Naive B cell (primary cell): ENCODE data around the gene LSM4. TPM values are rescaled to one million over a fixed set of nuclear protein-coding genes. Genes with fewer than 3 reads are reported as not detected.
A peak's percentile ranks its signal among the peaks of the same experiment; 100 is the strongest.
"Not testable (repeated sequence)": the region's sequence is repeated elsewhere in the genome, so short reads cannot be mapped to it uniquely, and the experiment has no call there.

Experiments used
- ATAC-seq, 2 donors: fragments of 150-1000 bp; cut with Tn5 transposase; 2 replicates each; pipeline ENCODE4 v1.10.0; 2021; ENCODE audit warnings: low read depth in 2 of 2, mild to moderate bottlenecking in 2 of 2, moderate library complexity in 2 of 2
- DNase-seq: peaks from one replicate; pipeline ENCODE4 v3.0.0; 2022
- H3K27ac Mint-ChIP-seq, 6 donors: one replicate each; pipeline ENCODE4 v1.8.0; 2020 to 2022; ENCODE audit warnings: mild to moderate bottlenecking in 6 of 6, mixed read lengths in 6 of 6, moderate library complexity in 5 of 6, inconsistent platforms in 2 of 6
- H3K27me3 Mint-ChIP-seq, 3 donors: one replicate each; pipeline ENCODE4 v1.8.0; 2021 to 2022; ENCODE audit warnings: mixed read lengths in 3 of 3, mild to moderate bottlenecking in 1 of 3
- H3K36me3 Mint-ChIP-seq, 2 donors: one replicate each; pipeline ENCODE4 v1.8.0; 2020 to 2022; ENCODE audit warnings: mixed read lengths in 2 of 2, inconsistent platforms in 1 of 2, mild to moderate bottlenecking in 1 of 2
- H3K4me1 Mint-ChIP-seq, 3 donors: one replicate each; pipeline ENCODE4 v1.8.0; 2020 to 2022; ENCODE audit warnings: mixed read lengths in 3 of 3, inconsistent platforms in 1 of 3, mild to moderate bottlenecking in 1 of 3, moderate library complexity in 1 of 3
- H3K4me3 Mint-ChIP-seq, 8 donors: one replicate each; pipeline ENCODE4 v1.8.0; 2020 to 2022; ENCODE audit warnings: mild to moderate bottlenecking in 8 of 8, mixed read lengths in 8 of 8, moderate library complexity in 8 of 8, inconsistent platforms in 2 of 8
- H3K9me3 Mint-ChIP-seq, 7 donors: one replicate each; pipeline ENCODE4 v1.8.0; 2020 to 2022; ENCODE audit warnings: mixed read lengths in 7 of 7, mild to moderate bottlenecking in 5 of 7, inconsistent platforms in 2 of 7, moderate library complexity in 1 of 7
- polyA plus RNA-seq, 6 donors: library from polyadenylated mRNA; unstranded; fragments of 300-500 nt; fragmentation: Illumina TruSeq; gene quantifications; one replicate each; pipeline ENCODE4 v1.2.3, GENCODE V29; 2021; ENCODE audit warnings: low read depth in 6 of 6

Gene LSM4
- polyA plus RNA-seq, 6 donors from 2014 or later = 111 to 157 (median 123) TPM

- peak overlapping the region in 1 of 8 donors; percentile 33 for H3K4me3 Mint-ChIP-seq
- DNase-seq (no peak), ATAC-seq (no peak)
- H3K9me3 Mint-ChIP-seq = no peaks in the 10 kb centered on the region
- peaks cover 6 to 9% (median 6%) of the 10 kb centered on the region in 3 donors for H3K4me1 Mint-ChIP-seq
- no peaks in the 10 kb centered on the region for H3K36me3 Mint-ChIP-seq
- H3K27ac Mint-ChIP-seq = no peak overlapping the region
- peaks cover 0 to 15% (median 8%) of the 10 kb centered on the region in 3 donors for H3K27me3 Mint-ChIP-seq
Observed at GRCh38 chr19:18336121-18336520, 13.2 kb upstream of the LSM4 start.

DNA sequence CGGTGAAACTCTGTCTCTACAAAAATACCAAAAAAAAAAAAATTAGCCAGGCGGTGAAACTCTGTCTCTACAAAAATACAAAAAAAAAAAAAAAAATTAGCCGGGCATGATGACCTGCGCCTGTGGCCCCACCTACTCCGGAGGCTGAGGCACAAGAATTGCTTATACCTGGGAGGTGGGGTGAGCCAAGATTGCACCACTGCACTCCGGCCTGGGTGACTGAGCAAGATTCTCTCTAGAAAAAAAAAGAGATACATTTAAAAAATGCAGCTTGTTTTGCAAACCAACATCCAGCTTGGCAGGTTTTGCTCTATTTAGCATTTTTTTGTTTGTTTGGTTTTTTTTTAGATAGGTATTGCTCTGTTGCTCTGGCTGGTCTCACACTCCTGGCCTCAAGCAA, 10.8 kb upstream of the LSM4 start:
- Mint-ChIP-seq H3K36me3 (no peaks in the 10 kb centered on the region), H3K27me3 (peaks cover 0 to 15% (median 8%) of the 10 kb centered on the region in 3 donors), H3K4me1 (peaks cover 0 to 10% (median 9%) of the 10 kb centered on the region in 3 donors), H3K27ac (peak overlapping the region in 1 of 6 donors; percentile 42), H3K9me3 (no peaks in the 10 kb centered on the region), H3K4me3 (no peak overlapping the region)
- ATAC-seq (no peak), DNase-seq (no peak)

DNA sequence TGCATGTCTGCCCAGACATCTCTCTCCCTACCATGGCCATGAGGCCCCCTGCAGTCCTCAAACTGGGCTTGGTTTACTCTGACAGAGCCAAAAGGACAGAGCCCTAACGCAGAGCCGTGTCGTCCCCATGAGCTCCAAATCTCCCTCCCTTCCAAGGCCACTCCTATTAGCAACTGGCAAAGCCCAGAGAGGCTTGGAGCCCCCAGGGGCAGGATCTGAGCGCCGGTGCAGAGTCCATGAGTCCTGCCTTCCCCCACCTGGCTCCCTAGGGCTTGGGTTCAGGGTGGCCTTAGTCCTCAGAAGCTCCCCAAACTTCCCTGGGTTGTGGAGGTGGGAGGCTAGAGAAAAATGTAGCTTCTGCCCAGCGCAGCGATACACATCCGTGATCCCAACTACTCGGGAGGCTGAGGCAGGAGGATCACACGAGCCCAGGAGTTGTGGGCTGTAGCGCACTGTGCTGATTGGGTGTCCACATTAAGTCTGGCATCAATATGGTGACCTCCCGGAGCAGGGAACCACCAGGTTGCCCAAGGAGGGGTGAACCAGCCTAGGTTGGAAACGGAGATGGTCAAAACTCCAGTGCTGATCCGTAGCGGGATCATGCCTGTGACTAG, 10.1 kb upstream of the LSM4 start:
- ATAC-seq (no peak), DNase-seq (no peak)
- no peaks in the 10 kb centered on the region for H3K36me3 Mint-ChIP-seq
- peak overlapping the region in 1 of 8 donors; percentile 52 for H3K4me3 Mint-ChIP-seq
- no peak overlapping the region for H3K27ac Mint-ChIP-seq
- no peaks in the 10 kb centered on the region for H3K9me3 Mint-ChIP-seq
- peaks cover 5 to 16% (median 15%) of the 10 kb centered on the region in 3 donors for H3K4me1 Mint-ChIP-seq
- peaks cover 0 to 15% (median 8%) of the 10 kb centered on the region in 3 donors for H3K27me3 Mint-ChIP-seq

GRCh38 chr19:18330868-18331267, 8.0 kb upstream of the LSM4 start:
- Mint-ChIP-seq H3K4me3 (no peak overlapping the region), H3K9me3 (no peaks in the 10 kb centered on the region), H3K4me1 (peaks cover 5 to 17% (median 16%) of the 10 kb centered on the region in 3 donors), H3K36me3 (no peaks in the 10 kb centered on the region), H3K27ac (no peak overlapping the region), H3K27me3 (peaks cover 0 to 8% (median 5%) of the 10 kb centered on the region in 3 donors)
- ATAC-seq (no peak), DNase-seq (no peak)

- ATAC-seq = no peak
- Mint-ChIP-seq H3K9me3 (no peaks in the 10 kb centered on the region), H3K4me3 (peak overlapping the region in 4 of 8 donors; percentile 44 to 83 (median 68)), H3K36me3 (no peaks in the 10 kb centered on the region), H3K4me1 (peaks cover 5 to 18% (median 18%) of the 10 kb centered on the region in 3 donors), H3K27me3 (peaks cover 0 to 8% (median 5%) of the 10 kb centered on the region in 3 donors), H3K27ac (peak overlapping the region in 1 of 6 donors; percentile 43)
- no peak for DNase-seq
Observed at GRCh38 chr19:18329035-18329376, 6.1 kb upstream of the LSM4 start.

DNA sequence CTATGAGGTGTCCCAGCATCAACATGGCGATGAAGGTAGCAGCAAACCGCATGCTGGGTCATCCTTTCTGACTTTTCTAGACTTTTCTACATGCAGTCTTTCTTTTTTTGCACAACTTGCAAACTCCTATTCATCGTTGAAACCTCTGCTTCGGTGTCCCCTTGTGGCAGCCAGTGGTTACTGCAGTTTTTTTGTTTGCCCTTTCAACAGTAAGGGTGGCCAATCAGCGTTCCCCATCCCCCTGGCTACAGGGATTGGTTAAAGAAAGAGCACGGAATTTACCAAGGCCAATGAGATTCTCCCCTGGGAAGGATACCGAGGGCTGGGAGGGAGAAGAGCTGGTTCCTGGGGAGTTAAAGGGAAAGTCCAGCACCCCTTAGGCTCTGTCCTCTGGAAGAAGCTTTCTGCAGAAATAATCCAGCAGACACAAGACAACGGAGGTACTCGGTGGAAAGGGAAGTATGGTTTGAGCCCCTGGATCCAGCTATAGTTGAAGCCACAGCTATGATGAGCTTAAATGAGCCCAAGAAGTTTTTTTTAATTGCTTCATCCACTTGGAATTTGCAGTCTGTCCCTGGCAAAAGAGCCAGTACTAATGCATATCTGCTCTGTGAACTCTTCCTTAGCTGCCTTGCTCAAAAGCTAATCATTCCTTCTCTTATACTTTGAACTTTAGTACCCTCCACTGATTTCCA, 5.6 kb upstream of the LSM4 start:
- Mint-ChIP-seq H3K27me3 (peaks cover 0 to 8% (median 5%) of the 10 kb centered on the region in 3 donors), H3K27ac (peak overlapping the region in 3 of 6 donors; percentile 6 to 71 (median 45)), H3K9me3 (no peaks in the 10 kb centered on the region), H3K36me3 (no peaks in the 10 kb centered on the region), H3K4me3 (peak overlapping the region; percentile 11 to 83 (median 76)), H3K4me1 (peaks cover 5 to 24% (median 23%) of the 10 kb centered on the region in 3 donors)
- ATAC-seq = peak; percentile 95 to 97
- peak; percentile 86 for DNase-seq

GRCh38 chr19:18326772-18327171, 3.9 kb upstream of the LSM4 start:
- peaks cover 15 to 38% (median 35%) of the 10 kb centered on the region in 3 donors for H3K4me1 Mint-ChIP-seq
- H3K9me3 Mint-ChIP-seq = no peaks in the 10 kb centered on the region
- no peaks in the 10 kb centered on the region for H3K36me3 Mint-ChIP-seq
- peaks cover 0 to 6% (median 5%) of the 10 kb centered on the region in 3 donors for H3K27me3 Mint-ChIP-seq
- no peak for DNase-seq
- no peak overlapping the region for H3K4me3 Mint-ChIP-seq
- H3K27ac Mint-ChIP-seq = no peak overlapping the region
- no peak for ATAC-seq

DNA sequence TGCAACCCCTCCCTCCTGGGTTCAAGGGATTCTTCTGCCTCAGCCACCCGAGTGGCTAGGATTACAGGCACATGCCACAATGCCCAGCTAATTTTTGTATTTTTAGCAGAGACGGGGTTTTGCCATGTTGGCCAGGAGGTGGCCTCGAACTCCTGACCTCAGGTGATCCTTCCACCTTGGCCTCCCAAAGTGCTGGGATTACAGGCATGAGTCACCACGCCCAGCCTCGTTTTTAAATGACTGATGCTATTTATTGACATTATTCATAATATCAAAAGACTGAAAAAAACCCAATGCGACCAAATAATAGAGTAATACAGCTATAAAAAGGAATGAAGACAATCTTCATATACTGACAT, 1.5 kb upstream of the LSM4 start:
- H3K27ac Mint-ChIP-seq = peak overlapping the region in 4 of 6 donors; percentile 39 to 99 (median 96)
- peak overlapping the region in 1 of 8 donors; percentile 15 for H3K4me3 Mint-ChIP-seq

GRCh38 chr19:18322318-18322758, 538 bp downstream of the LSM4 start:
- no peaks in the 10 kb centered on the region for H3K27me3 Mint-ChIP-seq
- no peak for DNase-seq
- ATAC-seq = no peak
- peak overlapping the region; percentile 79 to 92 (median 86) for H3K4me3 Mint-ChIP-seq
- H3K4me1 Mint-ChIP-seq = peaks cover 32 to 61% (median 54%) of the 10 kb centered on the region in 3 donors
- peak overlapping the region in 5 of 6 donors; percentile 76 to 99 (median 92) for H3K27ac Mint-ChIP-seq
- H3K9me3 Mint-ChIP-seq = no peaks in the 10 kb centered on the region
- H3K36me3 Mint-ChIP-seq = no peaks in the 10 kb centered on the region

More for the DNA sequence above, 1.5 kb upstream of the LSM4 start:
- not testable (repeated sequence) for DNase-seq, H3K36me3 Mint-ChIP-seq, H3K27me3 Mint-ChIP-seq, ATAC-seq, H3K9me3 Mint-ChIP-seq
- peaks cover 27 to 55% (median 50%) of the 10 kb centered on the region in 3 donors for H3K4me1 Mint-ChIP-seq

GRCh38 chr19:18321734-18322102, 1.2 kb downstream of the LSM4 start:
- DNase-seq (no peak), ATAC-seq (no peak)
- no peaks in the 10 kb centered on the region for H3K27me3 Mint-ChIP-seq
- H3K36me3 Mint-ChIP-seq = no peaks in the 10 kb centered on the region
- peaks cover 32 to 64% (median 54%) of the 10 kb centered on the region in 3 donors for H3K4me1 Mint-ChIP-seq
- H3K27ac Mint-ChIP-seq = peak overlapping the region in 4 of 6 donors; percentile 69 to 99 (median 90)
- peak overlapping the region; percentile 79 to 92 (median 86) for H3K4me3 Mint-ChIP-seq
- H3K9me3 Mint-ChIP-seq = no peaks in the 10 kb centered on the region

- no peaks in the 10 kb centered on the region for H3K9me3 Mint-ChIP-seq
- DNase-seq (no peak), ATAC-seq (no peak)
- no peaks in the 10 kb centered on the region for H3K36me3 Mint-ChIP-seq
- H3K4me3 Mint-ChIP-seq = peak overlapping the region in 6 of 8 donors; percentile 30 to 88 (median 80)
- peak overlapping the region in 4 of 6 donors; percentile 69 to 99 (median 90) for H3K27ac Mint-ChIP-seq
- no peaks in the 10 kb centered on the region for H3K27me3 Mint-ChIP-seq
- peaks cover 32 to 66% (median 54%) of the 10 kb centered on the region in 3 donors for H3K4me1 Mint-ChIP-seq
Observed at GRCh38 chr19:18320865-18321733, 1.8 kb downstream of the LSM4 start.

DNA sequence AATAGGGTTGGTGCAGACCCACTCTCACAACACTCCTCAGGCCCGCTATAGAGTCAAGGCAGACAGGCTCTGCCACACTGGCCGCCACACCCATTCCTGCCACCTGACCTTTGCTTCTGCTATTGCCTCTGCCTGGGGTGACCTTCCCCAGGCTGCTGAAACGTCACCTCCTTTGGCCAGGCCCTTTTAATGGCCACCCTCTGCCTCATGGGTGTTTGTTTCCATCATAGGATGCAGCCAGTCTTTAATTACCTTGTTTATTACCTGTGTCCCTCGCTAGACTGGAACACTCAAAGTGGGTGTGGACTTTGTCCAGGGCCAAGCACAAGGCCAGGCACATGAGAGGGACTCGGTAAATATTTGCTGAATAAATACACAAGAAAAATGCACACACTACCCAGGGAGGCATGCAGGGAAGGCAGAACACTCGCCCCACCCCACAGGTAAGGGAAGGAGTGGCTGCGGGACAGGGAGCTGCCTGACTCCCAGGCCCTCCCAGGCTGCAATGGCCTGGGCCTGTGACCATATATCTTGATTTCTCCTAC, 3.2 kb downstream of the LSM4 start:
- DNase-seq (no peak), ATAC-seq (no peak)
- Mint-ChIP-seq H3K4me3 (peak overlapping the region in 5 of 8 donors; percentile 32 to 64 (median 46)), H3K27me3 (no peaks in the 10 kb centered on the region), H3K36me3 (no peaks in the 10 kb centered on the region), H3K9me3 (no peaks in the 10 kb centered on the region), H3K4me1 (peaks cover 32 to 72% (median 54%) of the 10 kb centered on the region in 3 donors), H3K27ac (peak overlapping the region in 5 of 6 donors; percentile 13 to 94 (median 58))
